GM18861 (cell line): ENCODE measurements around the gene RARS2.
"Not testable (repeated sequence)": the region's sequence is repeated elsewhere in the genome, so short reads cannot be mapped to it uniquely, and the experiment has no call there.

ENCODE experiments used
- ATAC-seq: cut with Tn5 transposase; IDR thresholded peaks from one replicate; pipeline ENCODE4 v1.9.1; 2021; ENCODE audit not compliant: unreplicated experiment

The RARS2 gene

DNA sequence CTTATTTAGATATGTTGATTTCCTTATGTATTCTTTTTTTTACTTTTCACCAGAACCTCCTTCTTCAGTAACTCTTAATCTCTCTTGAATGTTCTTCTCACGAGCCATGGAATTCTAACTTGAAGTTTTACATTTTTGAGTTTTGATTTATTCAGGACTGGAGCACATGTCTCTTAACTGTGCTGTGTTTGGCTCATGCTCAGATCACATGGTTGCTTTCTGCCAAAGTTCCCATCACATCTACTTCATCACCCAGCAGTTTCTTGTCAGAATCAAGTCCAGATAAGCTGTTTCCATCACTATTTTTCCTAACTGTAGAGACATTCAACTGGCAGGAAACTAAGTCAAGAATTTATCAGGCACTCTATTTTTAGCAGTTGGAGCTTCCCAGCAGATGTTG is 85.3 kb downstream of the RARS2 start:
- ATAC-seq, result no peak

DNA sequence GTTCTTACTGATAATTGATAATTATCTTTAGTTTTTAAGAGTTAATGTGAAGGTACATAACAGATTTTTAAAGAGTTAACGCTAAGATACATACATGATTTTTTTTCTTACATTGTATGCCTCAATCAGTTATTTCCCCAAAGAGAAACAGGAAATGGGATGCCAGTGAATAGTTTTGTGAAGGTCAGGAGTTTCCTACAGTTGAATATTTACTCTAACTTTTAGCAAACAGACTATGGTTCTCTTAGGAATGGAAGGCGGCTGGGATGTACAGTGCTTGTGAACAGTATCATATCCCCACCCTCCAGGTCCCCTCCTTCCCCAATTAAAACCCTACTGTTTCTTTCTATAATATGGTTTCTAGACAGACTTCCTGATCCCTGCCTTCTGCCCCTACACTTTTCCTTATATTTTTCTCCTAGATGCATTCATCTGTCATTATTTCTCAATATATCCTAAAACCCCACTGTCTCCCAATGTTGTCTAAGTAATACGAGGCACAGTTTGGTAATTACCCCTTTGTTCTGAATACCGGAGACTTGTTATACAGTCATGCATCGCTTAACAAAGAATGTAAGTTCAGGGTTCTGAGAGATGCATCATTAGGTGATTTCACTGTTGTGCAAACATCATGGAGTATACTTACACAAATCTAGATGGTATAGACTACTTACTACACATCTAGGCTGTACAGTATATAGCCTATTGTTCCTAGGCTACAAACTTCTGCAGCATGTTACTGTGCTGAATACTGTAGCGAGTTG is 87.8 kb downstream of the RARS2 start:
- no peak for ATAC-seq

DNA sequence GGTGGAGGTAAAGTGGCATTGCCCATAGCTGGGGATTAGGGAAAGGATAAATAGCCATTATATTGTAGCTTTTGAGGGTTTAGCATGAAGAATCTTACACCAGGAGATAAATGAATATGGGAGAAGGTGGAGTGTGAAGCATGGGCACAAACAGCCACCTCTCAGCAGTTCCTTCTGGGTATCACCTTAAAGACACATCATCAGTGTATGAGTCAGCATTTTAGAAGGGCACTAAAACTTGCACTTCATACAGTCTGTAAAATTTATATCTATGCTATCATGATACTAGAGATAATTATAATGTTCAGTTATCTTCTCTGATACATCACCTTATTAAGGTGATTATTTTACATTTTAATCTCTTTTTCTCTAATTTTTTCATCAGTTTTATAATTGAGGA is 91.7 kb downstream of the RARS2 start:
- no peak for ATAC-seq

DNA sequence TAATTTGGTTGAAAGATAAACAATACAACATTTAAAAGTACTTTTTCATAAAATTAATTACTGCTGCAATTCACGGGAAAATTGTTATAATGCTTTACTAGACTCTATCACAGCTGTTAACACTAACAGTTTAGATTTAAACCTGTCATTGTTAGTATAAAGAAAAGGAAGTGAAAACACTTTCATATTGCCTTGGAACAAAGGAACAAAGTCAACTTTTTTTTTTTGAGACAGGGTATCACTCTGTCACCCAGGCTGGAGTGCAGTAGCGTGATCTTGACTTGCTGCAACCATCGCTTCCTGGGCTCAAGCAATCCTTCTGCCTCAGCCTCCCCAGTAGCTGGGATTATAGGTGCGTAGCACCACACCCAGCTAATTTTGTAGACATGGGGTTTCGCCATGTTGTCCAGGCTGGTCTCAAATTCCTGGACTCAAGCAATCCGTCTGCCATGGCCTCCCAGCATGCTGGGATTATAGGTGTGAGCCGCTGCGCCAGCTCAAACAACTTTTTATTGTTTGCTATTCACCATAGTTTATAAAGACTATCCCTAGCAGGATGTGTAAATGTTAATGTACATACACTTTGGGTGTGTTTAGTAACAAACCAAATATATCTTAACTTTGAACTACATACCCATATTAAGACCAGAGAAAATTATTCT is 94.9 kb downstream of the RARS2 start:
- peak; percentile 87 for ATAC-seq

DNA sequence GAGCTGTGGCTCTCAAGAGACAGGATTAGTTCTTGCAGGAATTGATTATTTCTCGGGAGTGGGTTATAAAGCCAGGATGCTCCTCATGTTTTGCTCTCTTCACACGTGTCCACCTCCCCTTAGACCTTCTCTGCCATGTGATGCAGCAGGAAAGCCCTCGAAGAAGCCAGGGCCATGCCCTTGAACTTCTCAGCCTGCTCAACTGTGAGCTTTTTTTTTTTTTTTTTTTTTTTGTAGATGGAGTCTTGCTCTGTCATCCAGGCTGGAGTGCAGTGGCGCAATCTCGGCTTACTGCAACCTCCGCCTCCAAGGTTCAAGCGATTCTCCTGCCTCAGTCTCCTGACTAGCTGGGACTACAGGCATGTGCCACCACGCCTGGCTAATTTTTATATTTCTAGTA is 100.5 kb downstream of the RARS2 start:
- ATAC-seq, result not testable (repeated sequence)

DNA sequence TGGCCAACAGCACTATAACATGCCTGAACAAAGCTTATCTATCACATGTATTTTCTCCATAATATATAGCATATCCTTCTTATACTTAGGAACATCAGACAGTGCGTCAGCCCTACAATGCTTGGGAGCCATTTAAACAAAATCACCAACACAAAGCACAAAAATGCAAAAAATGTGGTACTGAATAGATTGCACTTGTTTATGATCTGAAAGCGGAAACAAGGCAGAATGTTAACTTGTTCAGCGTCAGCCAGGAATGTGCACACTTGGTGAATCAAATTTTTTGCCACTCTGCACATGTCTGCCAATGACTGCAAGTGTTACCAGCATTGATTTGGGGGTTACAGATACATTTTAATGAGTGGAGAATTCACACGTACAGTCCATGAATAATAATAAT is 102.2 kb downstream of the RARS2 start:
- ATAC-seq, result no peak

DNA sequence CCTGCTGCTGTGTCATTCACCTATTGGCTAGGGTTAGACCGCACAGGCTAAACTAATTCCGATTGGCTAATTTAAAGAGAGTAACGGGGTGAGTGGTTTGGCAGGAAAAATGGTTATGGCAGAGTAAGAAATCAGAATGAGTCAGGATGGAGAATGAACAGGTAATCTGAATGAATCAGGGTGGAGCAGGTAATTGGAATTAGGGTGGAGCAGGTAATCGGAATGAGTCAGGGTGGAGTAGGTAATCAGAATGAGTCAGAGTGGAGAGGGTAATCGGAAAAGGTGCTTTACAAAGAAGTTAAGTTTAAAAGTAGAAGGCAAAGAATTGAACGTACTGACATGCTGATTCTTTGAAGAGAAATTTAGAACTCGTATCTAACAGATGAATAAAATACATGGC is 105.3 kb downstream of the RARS2 start:
- ATAC-seq, result no peak

DNA sequence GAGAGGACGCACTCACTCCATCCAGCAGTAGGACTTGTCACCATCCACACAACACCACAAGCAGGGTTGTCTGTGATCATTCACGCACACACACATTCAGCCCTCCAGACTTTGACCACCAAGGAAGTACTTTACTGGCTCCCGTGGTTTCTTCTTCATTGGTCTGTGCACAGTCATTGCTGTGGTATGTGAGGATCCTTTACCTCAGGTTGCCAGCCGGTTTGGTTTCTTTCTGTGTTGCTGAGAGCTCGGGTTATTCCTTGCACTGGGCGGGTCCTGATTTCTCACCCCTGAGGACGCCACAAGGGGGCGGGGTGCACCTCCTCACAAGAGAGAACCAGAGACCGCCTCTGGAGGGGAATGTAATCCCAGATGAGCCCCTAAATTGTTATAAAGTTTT is 105.9 kb downstream of the RARS2 start:
- no peak for ATAC-seq

DNA sequence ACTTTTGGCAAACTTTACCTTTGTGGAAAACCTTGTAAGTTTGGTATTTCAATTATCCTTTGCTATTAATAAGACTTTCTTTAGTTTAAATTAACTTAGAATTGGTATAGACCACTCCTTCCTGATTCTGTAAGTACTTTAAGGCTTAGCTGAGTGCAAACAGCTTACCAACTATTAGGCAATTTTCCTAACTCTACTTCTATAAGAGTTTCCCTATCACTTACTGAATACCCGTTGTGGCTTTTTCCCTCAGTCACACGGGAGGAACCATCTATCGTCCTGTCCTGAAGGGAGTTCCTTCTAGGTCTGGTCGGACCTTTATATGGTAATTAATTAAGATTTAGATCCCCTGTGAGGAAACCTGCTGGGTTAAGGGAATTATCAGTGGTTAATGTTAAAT is 107.4 kb downstream of the RARS2 start:
- ATAC-seq, result no peak

DNA sequence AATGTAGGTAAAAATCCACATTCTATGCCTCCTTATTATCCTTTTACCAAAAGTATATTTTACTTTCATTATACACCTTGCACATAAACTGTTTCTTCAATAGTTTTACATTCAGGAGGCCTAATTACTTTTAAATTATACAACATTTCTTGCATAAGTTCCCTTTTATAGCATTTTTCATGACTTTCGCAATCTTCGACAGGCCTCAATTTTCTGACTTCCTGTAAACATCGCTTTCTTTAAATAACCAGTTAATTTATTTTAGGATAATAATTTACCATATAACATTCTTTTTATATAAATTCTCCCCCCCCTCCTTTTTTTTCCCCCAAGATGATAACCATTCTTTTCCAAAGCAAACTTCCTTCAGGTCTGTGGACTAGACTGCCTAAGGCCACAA is 107.9 kb downstream of the RARS2 start:
- no peak for ATAC-seq

DNA sequence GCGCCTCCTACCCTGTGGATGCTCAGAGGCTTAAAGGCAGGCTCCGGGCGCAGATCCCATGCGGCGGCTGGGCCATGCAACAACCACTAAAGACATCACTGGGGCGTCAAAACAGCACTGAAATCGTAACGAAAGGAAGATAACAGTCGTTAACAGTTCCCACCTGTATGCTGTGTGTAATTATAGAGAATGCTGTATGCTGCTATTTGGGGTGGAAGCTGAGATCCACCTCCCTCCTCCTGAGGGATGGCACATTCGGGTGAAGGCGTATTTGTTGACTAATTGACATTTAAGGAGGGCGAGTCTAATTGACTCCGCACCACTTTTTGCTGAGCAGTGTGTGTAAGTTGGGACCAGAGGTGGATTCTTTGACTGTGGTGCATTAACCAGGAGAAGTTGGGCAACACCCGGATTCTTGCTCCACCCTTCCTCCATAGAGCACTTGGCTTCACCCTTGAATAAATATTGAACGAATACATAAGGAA is 116.3 kb downstream of the RARS2 start:
- ATAC-seq, result peak; percentile 53

DNA sequence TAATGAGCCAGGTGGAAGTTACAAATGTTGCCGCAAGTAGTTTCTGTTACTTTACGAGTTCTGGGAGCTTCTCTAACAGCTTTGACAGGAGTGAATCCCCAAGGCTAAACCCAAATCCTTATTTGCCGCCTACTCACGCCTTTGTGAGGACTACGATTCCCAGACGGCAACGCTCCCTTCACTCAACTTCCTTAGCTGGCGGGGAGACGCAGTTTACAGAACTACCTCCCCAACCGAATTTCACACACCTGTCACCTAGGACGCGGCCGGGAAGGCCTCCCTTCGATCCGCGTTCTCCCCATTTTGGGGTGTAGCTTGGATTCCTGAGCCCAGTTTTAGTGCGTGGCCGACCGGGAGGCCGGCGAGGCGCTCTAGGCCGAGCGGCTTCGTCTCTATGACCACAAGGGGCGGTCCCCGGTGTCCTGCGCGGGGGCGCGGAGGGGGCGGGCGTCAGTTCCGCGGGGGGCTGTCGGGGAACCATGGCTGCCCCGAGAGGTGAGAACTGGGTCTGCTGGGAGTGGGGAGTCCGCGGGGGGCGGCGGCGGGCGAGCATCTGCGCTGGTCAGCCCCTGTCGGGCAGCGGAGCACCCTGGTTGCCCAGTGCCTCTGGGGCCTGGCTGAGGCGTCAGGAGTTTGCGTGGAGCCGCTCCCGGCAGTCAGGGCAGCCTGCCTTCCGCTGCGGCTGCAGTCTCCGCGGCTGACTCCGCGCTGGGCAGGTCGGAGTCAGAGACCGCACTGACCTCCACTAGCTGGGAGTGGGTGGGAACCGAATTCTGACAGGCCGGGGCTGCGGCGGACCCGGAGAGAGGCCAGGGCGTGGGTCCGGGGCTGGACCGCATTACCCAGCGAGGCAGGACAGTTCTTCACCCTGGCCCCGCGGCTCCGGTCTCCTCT is 117.0 kb downstream of the RARS2 start, which contains the start of gene SLC35A1:
SLC35A1 (plus strand) TSS at position 450 of the 894 bp plus-strand sequence; CDS start at position 480, 30 bp downstream.
- peak; percentile 90 for ATAC-seq

DNA sequence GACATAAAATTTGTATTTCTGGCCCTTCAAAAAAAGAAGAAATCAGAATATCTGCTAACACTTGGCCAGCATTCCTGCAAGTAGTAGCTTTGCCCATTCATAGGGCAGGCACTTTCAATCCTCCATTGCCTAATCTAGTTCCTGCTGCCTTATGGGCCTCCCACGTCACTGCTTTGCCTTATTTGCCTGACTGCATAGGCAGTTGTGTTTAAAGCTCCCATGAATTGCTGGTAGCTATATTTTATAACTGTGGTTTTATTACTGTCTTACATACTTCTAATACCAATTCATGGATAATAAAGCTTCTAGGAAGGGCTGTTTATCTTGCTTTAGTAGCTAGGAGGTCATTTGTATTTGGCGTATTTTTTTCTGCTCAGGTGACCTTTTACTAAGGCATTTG is 124.7 kb downstream of the RARS2 start:
- ATAC-seq, result no peak
